ENCODE measurements around the gene ENPP3.

DNA sequence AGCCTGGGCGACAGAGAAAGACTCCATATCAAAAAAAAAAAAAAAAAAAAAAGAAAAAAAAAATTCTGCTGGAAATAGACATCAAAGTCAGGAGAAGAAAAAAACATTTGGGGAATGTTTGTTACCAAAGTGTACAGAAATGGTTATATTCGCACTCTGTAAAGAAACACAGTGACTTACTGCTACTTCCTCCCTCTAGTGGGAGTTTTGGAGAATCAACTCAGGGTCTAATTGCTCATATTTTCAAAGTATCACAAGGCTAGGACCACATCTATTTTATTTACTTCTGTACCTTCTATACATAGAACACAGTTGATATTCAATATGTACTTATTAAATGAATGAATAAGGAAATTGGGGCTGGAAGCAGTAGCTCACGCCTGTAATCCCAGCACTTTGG is 39.7 kb upstream of the ENPP3 start:
- TF ChIP-seq EZH2phosphoT487 (IDR thresholded peaks at IDR 0.05; ENCODE audit: insufficient read depth, low read depth) (no peak), EZH2 (IDR thresholded peaks at IDR 0.05; ENCODE audit: insufficient read depth, poor library complexity, severe bottlenecking) (no peak)

Data from GM23248 (cell line).